Measurements from ENCODE around the gene MEF2D.
A peak's percentile ranks its signal among the peaks of the same experiment; 100 is the strongest.

The MEF2D gene

DNA sequence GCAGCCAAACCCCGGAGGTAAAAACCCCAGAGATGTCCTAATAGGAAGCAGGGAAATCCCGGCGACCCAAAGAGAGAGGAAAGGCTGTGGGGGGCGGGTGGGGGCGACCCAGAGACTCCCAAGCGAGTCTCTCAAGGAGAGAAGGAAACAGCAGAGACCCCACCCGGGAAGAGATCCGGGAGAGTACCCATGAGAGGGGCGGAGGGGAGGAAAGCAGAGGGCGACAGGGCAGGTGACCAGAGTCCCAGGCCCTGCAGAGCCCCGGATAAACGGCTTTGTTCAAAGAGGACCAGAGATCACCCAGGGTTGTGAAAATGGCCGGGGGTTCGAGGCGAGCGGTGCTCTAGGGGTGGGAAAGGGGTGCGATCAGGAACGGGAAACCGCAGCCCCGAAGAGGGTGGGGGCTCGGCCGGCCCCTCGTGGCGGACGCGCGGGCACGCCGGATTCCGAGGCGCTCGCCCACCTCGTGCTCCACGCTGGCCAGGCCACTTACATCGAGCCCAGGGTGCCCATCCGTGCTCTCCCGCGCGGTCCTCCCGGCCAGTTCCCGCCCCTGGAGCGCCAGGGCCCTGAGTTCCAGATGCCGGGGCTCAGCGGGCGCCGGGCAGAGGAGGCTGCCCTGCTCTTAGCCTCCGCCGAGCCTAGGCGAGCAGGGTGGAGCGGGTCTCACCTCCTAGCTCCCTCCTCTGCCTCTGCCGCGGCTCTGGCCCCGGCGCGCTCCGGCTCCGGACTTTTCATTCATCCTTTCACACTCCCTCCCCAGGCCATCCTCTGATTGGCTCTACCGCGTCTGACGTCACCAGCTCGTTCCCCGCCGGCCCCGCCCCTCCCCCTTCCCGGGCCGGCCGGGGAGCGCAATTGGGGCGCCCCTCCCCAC is 79.3 kb downstream of the MEF2D start (continued):
- TF ChIP-seq ZBTB7A (tag by site-specific recombination; IDR thresholded peaks at IDR 0.05; ENCODE audit: low read depth) (no peak), TCF7L2 (IDR thresholded peaks at IDR 0.05; ENCODE audit: borderline replicate concordance, low read depth, low read length) (no peak), ZNF473 (tag by site-specific recombination; IDR thresholded peaks at IDR 0.05) (no peak), ZNF792 (tag by site-specific recombination; IDR thresholded peaks at IDR 0.05) (no peak), ZNF223 (tag by site-specific recombination; IDR thresholded peaks at IDR 0.05) (no peak), BCL11B (tag by site-specific recombination; IDR thresholded peaks at IDR 0.05; ENCODE audit: low read depth) (no peak), HOXA7 (CRISPR knock-in tag; IDR thresholded peaks at IDR 0.05; ENCODE audit: borderline replicate concordance) (no peak), ZNF121 (tag by site-specific recombination; IDR thresholded peaks at IDR 0.05) (peak; percentile 30; the same call in 1 of the 2 replicates), GFI1B (tag by site-specific recombination; IDR thresholded peaks at IDR 0.05) (no peak), ZNF140 (tag by site-specific recombination; IDR thresholded peaks at IDR 0.05) (no peak), ZNF202 (tag by site-specific recombination; IDR thresholded peaks at IDR 0.05; ENCODE audit: borderline replicate concordance) (no peak), ZNF629 (tag by site-specific recombination; IDR thresholded peaks at IDR 0.05) (peak; percentile 95), ZNF132 (tag by site-specific recombination; IDR thresholded peaks at IDR 0.05; ENCODE audit: borderline replicate concordance) (no peak), ZBTB8A (tag by site-specific recombination; IDR thresholded peaks at IDR 0.05) (peak; percentile 85), ZNF211 (tag by site-specific recombination; IDR thresholded peaks at IDR 0.05; ENCODE audit: low read depth) (no peak), ZNF621 (tag by site-specific recombination; IDR thresholded peaks at IDR 0.05) (no peak)
- TF ChIP-seq, protein P1, sequence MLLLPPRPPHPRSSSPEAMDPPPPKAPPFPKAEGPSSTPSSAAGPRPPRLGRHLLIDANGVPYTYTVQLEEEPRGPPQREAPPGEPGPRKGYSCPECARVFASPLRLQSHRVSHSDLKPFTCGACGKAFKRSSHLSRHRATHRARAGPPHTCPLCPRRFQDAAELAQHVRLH (tag by site-specific recombination; IDR thresholded peaks at IDR 0.05): no peak
- TF ChIP-seq, protein P2, sequence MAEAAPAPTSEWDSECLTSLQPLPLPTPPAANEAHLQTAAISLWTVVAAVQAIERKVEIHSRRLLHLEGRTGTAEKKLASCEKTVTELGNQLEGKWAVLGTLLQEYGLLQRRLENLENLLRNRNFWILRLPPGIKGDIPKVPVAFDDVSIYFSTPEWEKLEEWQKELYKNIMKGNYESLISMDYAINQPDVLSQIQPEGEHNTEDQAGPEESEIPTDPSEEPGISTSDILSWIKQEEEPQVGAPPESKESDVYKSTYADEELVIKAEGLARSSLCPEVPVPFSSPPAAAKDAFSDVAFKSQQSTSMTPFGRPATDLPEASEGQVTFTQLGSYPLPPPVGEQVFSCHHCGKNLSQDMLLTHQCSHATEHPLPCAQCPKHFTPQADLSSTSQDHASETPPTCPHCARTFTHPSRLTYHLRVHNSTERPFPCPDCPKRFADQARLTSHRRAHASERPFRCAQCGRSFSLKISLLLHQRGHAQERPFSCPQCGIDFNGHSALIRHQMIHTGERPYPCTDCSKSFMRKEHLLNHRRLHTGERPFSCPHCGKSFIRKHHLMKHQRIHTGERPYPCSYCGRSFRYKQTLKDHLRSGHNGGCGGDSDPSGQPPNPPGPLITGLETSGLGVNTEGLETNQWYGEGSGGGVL (tag by site-specific recombination; IDR thresholded peaks at IDR 0.05): 0 out of 2 replicates have a peak, but pooled peaks have one; percentile 21
- TF ChIP-seq, protein P3, sequence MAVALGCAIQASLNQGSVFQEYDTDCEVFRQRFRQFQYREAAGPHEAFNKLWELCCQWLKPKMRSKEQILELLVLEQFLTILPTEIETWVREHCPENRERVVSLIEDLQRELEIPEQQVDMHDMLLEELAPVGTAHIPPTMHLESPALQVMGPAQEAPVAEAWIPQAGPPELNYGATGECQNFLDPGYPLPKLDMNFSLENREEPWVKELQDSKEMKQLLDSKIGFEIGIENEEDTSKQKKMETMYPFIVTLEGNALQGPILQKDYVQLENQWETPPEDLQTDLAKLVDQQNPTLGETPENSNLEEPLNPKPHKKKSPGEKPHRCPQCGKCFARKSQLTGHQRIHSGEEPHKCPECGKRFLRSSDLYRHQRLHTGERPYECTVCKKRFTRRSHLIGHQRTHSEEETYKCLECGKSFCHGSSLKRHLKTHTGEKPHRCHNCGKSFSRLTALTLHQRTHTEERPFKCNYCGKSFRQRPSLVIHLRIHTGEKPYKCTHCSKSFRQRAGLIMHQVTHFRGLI (tag by site-specific recombination; IDR thresholded peaks at IDR 0.05): no peak
- TF ChIP-seq, protein P4, sequence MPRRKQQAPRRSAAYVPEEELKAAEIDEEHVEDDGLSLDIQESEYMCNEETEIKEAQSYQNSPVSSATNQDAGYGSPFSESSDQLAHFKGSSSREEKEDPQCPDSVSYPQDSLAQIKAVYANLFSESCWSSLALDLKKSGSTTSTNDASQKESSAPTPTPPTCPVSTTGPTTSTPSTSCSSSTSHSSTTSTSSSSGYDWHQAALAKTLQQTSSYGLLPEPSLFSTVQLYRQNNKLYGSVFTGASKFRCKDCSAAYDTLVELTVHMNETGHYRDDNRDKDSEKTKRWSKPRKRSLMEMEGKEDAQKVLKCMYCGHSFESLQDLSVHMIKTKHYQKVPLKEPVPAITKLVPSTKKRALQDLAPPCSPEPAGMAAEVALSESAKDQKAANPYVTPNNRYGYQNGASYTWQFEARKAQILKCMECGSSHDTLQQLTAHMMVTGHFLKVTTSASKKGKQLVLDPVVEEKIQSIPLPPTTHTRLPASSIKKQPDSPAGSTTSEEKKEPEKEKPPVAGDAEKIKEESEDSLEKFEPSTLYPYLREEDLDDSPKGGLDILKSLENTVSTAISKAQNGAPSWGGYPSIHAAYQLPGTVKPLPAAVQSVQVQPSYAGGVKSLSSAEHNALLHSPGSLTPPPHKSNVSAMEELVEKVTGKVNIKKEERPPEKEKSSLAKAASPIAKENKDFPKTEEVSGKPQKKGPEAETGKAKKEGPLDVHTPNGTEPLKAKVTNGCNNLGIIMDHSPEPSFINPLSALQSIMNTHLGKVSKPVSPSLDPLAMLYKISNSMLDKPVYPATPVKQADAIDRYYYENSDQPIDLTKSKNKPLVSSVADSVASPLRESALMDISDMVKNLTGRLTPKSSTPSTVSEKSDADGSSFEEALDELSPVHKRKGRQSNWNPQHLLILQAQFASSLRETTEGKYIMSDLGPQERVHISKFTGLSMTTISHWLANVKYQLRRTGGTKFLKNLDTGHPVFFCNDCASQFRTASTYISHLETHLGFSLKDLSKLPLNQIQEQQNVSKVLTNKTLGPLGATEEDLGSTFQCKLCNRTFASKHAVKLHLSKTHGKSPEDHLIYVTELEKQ (tag by site-specific recombination; IDR thresholded peaks at IDR 0.05; ENCODE audit: borderline replicate concordance): no peak
- TF ChIP-seq, protein P5, sequence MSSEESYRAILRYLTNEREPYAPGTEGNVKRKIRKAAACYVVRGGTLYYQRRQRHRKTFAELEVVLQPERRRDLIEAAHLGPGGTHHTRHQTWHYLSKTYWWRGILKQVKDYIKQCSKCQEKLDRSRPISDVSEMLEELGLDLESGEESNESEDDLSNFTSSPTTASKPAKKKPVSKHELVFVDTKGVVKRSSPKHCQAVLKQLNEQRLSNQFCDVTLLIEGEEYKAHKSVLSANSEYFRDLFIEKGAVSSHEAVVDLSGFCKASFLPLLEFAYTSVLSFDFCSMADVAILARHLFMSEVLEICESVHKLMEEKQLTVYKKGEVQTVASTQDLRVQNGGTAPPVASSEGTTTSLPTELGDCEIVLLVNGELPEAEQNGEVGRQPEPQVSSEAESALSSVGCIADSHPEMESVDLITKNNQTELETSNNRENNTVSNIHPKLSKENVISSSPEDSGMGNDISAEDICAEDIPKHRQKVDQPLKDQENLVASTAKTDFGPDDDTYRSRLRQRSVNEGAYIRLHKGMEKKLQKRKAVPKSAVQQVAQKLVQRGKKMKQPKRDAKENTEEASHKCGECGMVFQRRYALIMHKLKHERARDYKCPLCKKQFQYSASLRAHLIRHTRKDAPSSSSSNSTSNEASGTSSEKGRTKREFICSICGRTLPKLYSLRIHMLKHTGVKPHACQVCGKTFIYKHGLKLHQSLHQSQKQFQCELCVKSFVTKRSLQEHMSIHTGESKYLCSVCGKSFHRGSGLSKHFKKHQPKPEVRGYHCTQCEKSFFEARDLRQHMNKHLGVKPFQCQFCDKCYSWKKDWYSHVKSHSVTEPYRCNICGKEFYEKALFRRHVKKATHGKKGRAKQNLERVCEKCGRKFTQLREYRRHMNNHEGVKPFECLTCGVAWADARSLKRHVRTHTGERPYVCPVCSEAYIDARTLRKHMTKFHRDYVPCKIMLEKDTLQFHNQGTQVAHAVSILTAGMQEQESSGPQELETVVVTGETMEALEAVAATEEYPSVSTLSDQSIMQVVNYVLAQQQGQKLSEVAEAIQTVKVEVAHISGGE (tag by site-specific recombination; conservative IDR thresholded peaks at IDR 0.05; ENCODE audit: low read depth): no peak
- TF ChIP-seq, protein P6, sequence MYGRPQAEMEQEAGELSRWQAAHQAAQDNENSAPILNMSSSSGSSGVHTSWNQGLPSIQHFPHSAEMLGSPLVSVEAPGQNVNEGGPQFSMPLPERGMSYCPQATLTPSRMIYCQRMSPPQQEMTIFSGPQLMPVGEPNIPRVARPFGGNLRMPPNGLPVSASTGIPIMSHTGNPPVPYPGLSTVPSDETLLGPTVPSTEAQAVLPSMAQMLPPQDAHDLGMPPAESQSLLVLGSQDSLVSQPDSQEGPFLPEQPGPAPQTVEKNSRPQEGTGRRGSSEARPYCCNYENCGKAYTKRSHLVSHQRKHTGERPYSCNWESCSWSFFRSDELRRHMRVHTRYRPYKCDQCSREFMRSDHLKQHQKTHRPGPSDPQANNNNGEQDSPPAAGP (tag by site-specific recombination; IDR thresholded peaks at IDR 0.05): peak; percentile 94
- TF ChIP-seq, protein P7, sequence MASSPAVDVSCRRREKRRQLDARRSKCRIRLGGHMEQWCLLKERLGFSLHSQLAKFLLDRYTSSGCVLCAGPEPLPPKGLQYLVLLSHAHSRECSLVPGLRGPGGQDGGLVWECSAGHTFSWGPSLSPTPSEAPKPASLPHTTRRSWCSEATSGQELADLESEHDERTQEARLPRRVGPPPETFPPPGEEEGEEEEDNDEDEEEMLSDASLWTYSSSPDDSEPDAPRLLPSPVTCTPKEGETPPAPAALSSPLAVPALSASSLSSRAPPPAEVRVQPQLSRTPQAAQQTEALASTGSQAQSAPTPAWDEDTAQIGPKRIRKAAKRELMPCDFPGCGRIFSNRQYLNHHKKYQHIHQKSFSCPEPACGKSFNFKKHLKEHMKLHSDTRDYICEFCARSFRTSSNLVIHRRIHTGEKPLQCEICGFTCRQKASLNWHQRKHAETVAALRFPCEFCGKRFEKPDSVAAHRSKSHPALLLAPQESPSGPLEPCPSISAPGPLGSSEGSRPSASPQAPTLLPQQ (tag by site-specific recombination; IDR thresholded peaks at IDR 0.05): peak; percentile 79
